Activated CD4-positive, alpha-beta memory T cell treated with anti-CD3 and anti-CD28 coated beads, Interleukin-2, amount 10 ng/mL, durations not matched to agents 7 days and 5 days (primary cell): ENCODE measurements around the gene ABCA9. TPM values are rescaled to one million over a fixed set of nuclear protein-coding genes. Genes with fewer than 3 reads are reported as not detected.
"Not testable (repeated sequence)": the region's sequence is repeated elsewhere in the genome, so short reads cannot be mapped to it uniquely, and the experiment has no call there.

Source experiments
- CTCF ChIA-PET: fragments of 350-600 bp; sonication (Branson Sonifier 250); formaldehyde crosslinking; loops from one replicate; lab custom pipeline; 2021; ENCODE audit warnings: antibody characterized with exemption, inconsistent platforms; lab: Charles Lee
- POLR2A ChIA-PET: fragments of 350-600 bp; sonication (Branson Sonifier 250); formaldehyde crosslinking; loops from one replicate; lab custom pipeline; 2021; ENCODE audit warnings: antibody characterized with exemption; lab: Charles Lee
- DNase-seq: peaks from one replicate; pipeline ENCODE4 v3.0.0-alpha.2; 2020
- H3K27ac Mint-ChIP-seq: one replicate; pipeline ENCODE4 v1.8.0; 2021; ENCODE audit warnings: mild to moderate bottlenecking, mixed read lengths
- H3K27me3 Mint-ChIP-seq: one replicate; pipeline ENCODE4 v1.8.0; 2021; ENCODE audit warnings: mixed read lengths
- H3K36me3 Mint-ChIP-seq: one replicate; pipeline ENCODE4 v1.8.0; 2021; ENCODE audit warnings: low read depth, mixed read lengths
- H3K4me1 Mint-ChIP-seq: one replicate; pipeline ENCODE4 v1.8.0; 2021; ENCODE audit warnings: mixed read lengths
- H3K4me3 Mint-ChIP-seq: one replicate; pipeline ENCODE4 v1.8.0; 2021; ENCODE audit warnings: mild to moderate bottlenecking, mixed read lengths
- H3K9me3 Mint-ChIP-seq: one replicate; pipeline ENCODE4 v1.8.0; 2021; ENCODE audit warnings: mixed read lengths
- total RNA-seq, 2 experiments: library from RNA; stranded (reverse); gene quantifications; one replicate each; pipeline ENCODE4 v1.2.3, GENCODE V29; 2021

Gene ABCA9
- total RNA-seq, 2 experiments from 2014 or later, result 0.05 TPM; not detected in 1

GRCh38 chr17:68950725-68951124 lies 110.0 kb downstream of the ABCA9 start:
- no peak for DNase-seq
- Mint-ChIP-seq H3K9me3 (peaks cover 5% of the 10 kb centered on the region), H3K4me3 (no peak overlapping the region), H3K27ac (no peak overlapping the region), H3K36me3 (no peaks in the 10 kb centered on the region), H3K4me1 (no peaks in the 10 kb centered on the region), H3K27me3 (no peaks in the 10 kb centered on the region)
- ChIA-PET POLR2A (no interaction called here), CTCF (no interaction called here)

- POLR2A ChIA-PET, CTCF ChIA-PET: not testable (repeated sequence)
Measured at GRCh38 chr17:68947868-68948267, 112.9 kb downstream of the ABCA9 start.

GRCh38 chr17:68944435-68945035 lies 116.2 kb downstream of the ABCA9 start:
- POLR2A ChIA-PET, result no interaction called here

More at GRCh38 chr17:68947868-68948267, 112.9 kb downstream of the ABCA9 start:
- DNase-seq, H3K9me3 Mint-ChIP-seq, H3K4me1 Mint-ChIP-seq, H3K36me3 Mint-ChIP-seq, H3K4me3 Mint-ChIP-seq, H3K27me3 Mint-ChIP-seq, H3K27ac Mint-ChIP-seq: not testable (repeated sequence)

GRCh38 chr17:68943812-68944182 lies 116.9 kb downstream of the ABCA9 start:
- H3K4me3 Mint-ChIP-seq, DNase-seq, H3K27ac Mint-ChIP-seq, H3K4me1 Mint-ChIP-seq, H3K27me3 Mint-ChIP-seq, CTCF ChIA-PET, H3K36me3 Mint-ChIP-seq, POLR2A ChIA-PET, H3K9me3 Mint-ChIP-seq: not testable (repeated sequence)

More at GRCh38 chr17:68944435-68945035, 116.2 kb downstream of the ABCA9 start:
- Mint-ChIP-seq H3K27ac (no peak overlapping the region), H3K9me3 (peaks cover 5% of the 10 kb centered on the region), H3K27me3 (no peaks in the 10 kb centered on the region), H3K4me3 (no peak overlapping the region), H3K4me1 (no peaks in the 10 kb centered on the region), H3K36me3 (no peaks in the 10 kb centered on the region)
- DNase-seq, result no peak
- CTCF ChIA-PET, result no interaction called here

- Mint-ChIP-seq H3K4me1 (no peaks in the 10 kb centered on the region), H3K4me3 (no peak overlapping the region), H3K36me3 (no peaks in the 10 kb centered on the region), H3K27me3 (no peaks in the 10 kb centered on the region), H3K27ac (no peak overlapping the region), H3K9me3 (peaks cover 3% of the 10 kb centered on the region)
- ChIA-PET CTCF (no interaction called here), POLR2A (no interaction called here)
- no peak for DNase-seq
Measured at GRCh38 chr17:68943123-68943811, 117.5 kb downstream of the ABCA9 start.

- ChIA-PET CTCF (no interaction called here), POLR2A (no interaction called here)
- no peaks in the 10 kb centered on the region for H3K4me1 Mint-ChIP-seq
- H3K4me3 Mint-ChIP-seq, result no peak overlapping the region
- H3K27ac Mint-ChIP-seq, result no peak overlapping the region
- no peak for DNase-seq
- H3K9me3 Mint-ChIP-seq, result no peaks in the 10 kb centered on the region
- no peaks in the 10 kb centered on the region for H3K36me3 Mint-ChIP-seq
- H3K27me3 Mint-ChIP-seq, result no peaks in the 10 kb centered on the region
Measured at GRCh38 chr17:68942389-68942788, 118.3 kb downstream of the ABCA9 start.

GRCh38 chr17:68941761-68942160 lies 119.0 kb downstream of the ABCA9 start:
- ChIA-PET POLR2A (no interaction called here), CTCF (no interaction called here)
- Mint-ChIP-seq H3K9me3 (no peaks in the 10 kb centered on the region), H3K27me3 (no peaks in the 10 kb centered on the region), H3K36me3 (no peaks in the 10 kb centered on the region), H3K4me3 (no peak overlapping the region), H3K27ac (no peak overlapping the region), H3K4me1 (no peaks in the 10 kb centered on the region)
- no peak for DNase-seq

GRCh38 chr17:68939195-68939594 lies 121.5 kb downstream of the ABCA9 start:
- ChIA-PET POLR2A (no interaction called here), CTCF (no interaction called here)
- Mint-ChIP-seq H3K27ac (no peak overlapping the region), H3K4me1 (no peaks in the 10 kb centered on the region), H3K4me3 (no peak overlapping the region), H3K27me3 (no peaks in the 10 kb centered on the region), H3K9me3 (no peaks in the 10 kb centered on the region), H3K36me3 (no peaks in the 10 kb centered on the region)
- DNase-seq, result no peak

- Mint-ChIP-seq H3K9me3 (no peaks in the 10 kb centered on the region), H3K4me3 (no peak overlapping the region), H3K36me3 (no peaks in the 10 kb centered on the region), H3K4me1 (no peaks in the 10 kb centered on the region), H3K27me3 (no peaks in the 10 kb centered on the region), H3K27ac (no peak overlapping the region)
- no peak for DNase-seq
- ChIA-PET CTCF (no interaction called here), POLR2A (no interaction called here)
Measured at GRCh38 chr17:68937890-68938514, 122.7 kb downstream of the ABCA9 start.

GRCh38 chr17:68927516-68927915 lies 133.2 kb downstream of the ABCA9 start:
- ChIA-PET POLR2A (no interaction called here), CTCF (no interaction called here)
- H3K9me3 Mint-ChIP-seq, result no peaks in the 10 kb centered on the region
- H3K27me3 Mint-ChIP-seq, result peaks cover 4% of the 10 kb centered on the region
- H3K4me1 Mint-ChIP-seq, result no peaks in the 10 kb centered on the region
- H3K27ac Mint-ChIP-seq, result no peak overlapping the region
- H3K36me3 Mint-ChIP-seq, result no peaks in the 10 kb centered on the region
- H3K4me3 Mint-ChIP-seq, result no peak overlapping the region
- DNase-seq, result no peak

GRCh38 chr17:68924793-68925720 lies 135.7 kb downstream of the ABCA9 start:
- H3K36me3 Mint-ChIP-seq, result no peaks in the 10 kb centered on the region
- no peak overlapping the region for H3K4me3 Mint-ChIP-seq
- H3K9me3 Mint-ChIP-seq, result peaks cover under 1% of the 10 kb centered on the region
- no peaks in the 10 kb centered on the region for H3K4me1 Mint-ChIP-seq
- no peak overlapping the region for H3K27ac Mint-ChIP-seq
- H3K27me3 Mint-ChIP-seq, result no peaks in the 10 kb centered on the region
- POLR2A ChIA-PET, result interaction anchor here (0.6 kb wide), 1 partner anchor 400 kb away, joined by 3 read pairs; no protein-coding TSS in a partner anchor
- CTCF ChIA-PET, result no interaction called here
- DNase-seq, result no peak
